Measurements from ENCODE around the gene CYP3A5.

DNA sequence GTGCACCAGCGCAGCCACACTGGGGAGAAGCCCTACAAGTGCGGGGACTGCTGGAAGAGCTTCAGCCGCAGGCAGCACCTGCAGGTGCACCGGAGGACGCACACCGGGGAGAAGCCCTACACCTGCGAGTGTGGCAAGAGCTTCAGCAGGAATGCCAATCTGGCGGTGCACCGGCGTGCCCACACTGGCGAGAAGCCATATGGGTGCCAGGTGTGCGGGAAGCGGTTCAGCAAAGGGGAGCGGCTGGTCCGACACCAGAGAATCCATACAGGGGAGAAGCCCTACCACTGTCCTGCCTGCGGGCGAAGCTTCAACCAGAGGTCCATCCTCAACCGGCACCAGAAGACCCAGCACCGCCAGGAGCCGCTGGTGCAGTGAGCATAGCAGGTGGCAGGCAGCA is 50.2 kb downstream of the CYP3A5 start:
- TF ChIP-seq, protein P1, sequence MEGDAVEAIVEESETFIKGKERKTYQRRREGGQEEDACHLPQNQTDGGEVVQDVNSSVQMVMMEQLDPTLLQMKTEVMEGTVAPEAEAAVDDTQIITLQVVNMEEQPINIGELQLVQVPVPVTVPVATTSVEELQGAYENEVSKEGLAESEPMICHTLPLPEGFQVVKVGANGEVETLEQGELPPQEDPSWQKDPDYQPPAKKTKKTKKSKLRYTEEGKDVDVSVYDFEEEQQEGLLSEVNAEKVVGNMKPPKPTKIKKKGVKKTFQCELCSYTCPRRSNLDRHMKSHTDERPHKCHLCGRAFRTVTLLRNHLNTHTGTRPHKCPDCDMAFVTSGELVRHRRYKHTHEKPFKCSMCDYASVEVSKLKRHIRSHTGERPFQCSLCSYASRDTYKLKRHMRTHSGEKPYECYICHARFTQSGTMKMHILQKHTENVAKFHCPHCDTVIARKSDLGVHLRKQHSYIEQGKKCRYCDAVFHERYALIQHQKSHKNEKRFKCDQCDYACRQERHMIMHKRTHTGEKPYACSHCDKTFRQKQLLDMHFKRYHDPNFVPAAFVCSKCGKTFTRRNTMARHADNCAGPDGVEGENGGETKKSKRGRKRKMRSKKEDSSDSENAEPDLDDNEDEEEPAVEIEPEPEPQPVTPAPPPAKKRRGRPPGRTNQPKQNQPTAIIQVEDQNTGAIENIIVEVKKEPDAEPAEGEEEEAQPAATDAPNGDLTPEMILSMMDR (IDR thresholded peaks at IDR 0.05): no peak
- TF ChIP-seq POLR2A (IDR thresholded peaks at IDR 0.05; ENCODE audit: low read length): no peak
- no peak for TF ChIP-seq BHLHE40 (IDR thresholded peaks at IDR 0.05; ENCODE audit: low read depth, low read length)
- TF ChIP-seq, protein P2, sequence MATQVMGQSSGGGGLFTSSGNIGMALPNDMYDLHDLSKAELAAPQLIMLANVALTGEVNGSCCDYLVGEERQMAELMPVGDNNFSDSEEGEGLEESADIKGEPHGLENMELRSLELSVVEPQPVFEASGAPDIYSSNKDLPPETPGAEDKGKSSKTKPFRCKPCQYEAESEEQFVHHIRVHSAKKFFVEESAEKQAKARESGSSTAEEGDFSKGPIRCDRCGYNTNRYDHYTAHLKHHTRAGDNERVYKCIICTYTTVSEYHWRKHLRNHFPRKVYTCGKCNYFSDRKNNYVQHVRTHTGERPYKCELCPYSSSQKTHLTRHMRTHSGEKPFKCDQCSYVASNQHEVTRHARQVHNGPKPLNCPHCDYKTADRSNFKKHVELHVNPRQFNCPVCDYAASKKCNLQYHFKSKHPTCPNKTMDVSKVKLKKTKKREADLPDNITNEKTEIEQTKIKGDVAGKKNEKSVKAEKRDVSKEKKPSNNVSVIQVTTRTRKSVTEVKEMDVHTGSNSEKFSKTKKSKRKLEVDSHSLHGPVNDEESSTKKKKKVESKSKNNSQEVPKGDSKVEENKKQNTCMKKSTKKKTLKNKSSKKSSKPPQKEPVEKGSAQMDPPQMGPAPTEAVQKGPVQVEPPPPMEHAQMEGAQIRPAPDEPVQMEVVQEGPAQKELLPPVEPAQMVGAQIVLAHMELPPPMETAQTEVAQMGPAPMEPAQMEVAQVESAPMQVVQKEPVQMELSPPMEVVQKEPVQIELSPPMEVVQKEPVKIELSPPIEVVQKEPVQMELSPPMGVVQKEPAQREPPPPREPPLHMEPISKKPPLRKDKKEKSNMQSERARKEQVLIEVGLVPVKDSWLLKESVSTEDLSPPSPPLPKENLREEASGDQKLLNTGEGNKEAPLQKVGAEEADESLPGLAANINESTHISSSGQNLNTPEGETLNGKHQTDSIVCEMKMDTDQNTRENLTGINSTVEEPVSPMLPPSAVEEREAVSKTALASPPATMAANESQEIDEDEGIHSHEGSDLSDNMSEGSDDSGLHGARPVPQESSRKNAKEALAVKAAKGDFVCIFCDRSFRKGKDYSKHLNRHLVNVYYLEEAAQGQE (IDR thresholded peaks at IDR 0.05): no peak
- no peak for TF ChIP-seq POLR2AphosphoS2 (conservative IDR thresholded peaks at IDR 0.05; ENCODE audit: low read length)

All from A549 (cell line).